IMR-90 (cell line): ENCODE measurements around the gene KCNK7. TPM values are rescaled to one million over a fixed set of nuclear protein-coding genes. Genes with fewer than 3 reads are reported as not detected.

Source experiments
- ATAC-seq: fragments of 200-7000 bp; cut with Tn5 transposase; 2 replicates; pipeline ENCODE4 v1.9.1; 2020; ENCODE audit warnings: low read depth, mild to moderate bottlenecking, moderate library complexity
- BruUV-seq: library from RNA; stranded (reverse); fragments of 400-500 nt; replicated peaks from 2 replicates; lab custom pipeline; 2021; lab: Mats Ljungman, UMichigan
- CTCF ChIA-PET: fragments of 300-600 bp; formaldehyde crosslinking; extraction: SDS; loops from one replicate; lab custom pipeline; 2021; ENCODE audit warnings: antibody characterized with exemption; lab: Yijun Ruan, JAX
- POLR2A ChIA-PET: fragments of 300-600 bp; sonication (Branson Sonifier 250); formaldehyde crosslinking; loops from one replicate; lab custom pipeline; 2022; ENCODE audit warnings: antibody characterized with exemption; ENCODE audit not compliant: unreplicated experiment; lab: Charles Lee
- DNase-seq: peaks from one replicate; pipeline ENCODE4 v3.0.0; 2013
- H2AFZ ChIP-seq: replicated peaks from 2 replicates; pipeline ENCODE3; 2013; ENCODE audit warnings: low read length, mild to moderate bottlenecking; ENCODE audit not compliant: poor library complexity
- H2AK5ac ChIP-seq: 2 replicates; pipeline ENCODE4 v1.6.1; 2013; ENCODE audit warnings: low read depth, low read length, inconsistent platforms
- H2AK9ac ChIP-seq: replicated peaks from 2 replicates; pipeline ENCODE3; 2013; ENCODE audit warnings: mild to moderate bottlenecking, low read depth, low read length, moderate library complexity; ENCODE audit not compliant: poor library complexity
- H2BK120ac ChIP-seq: 2 replicates; pipeline ENCODE4 v1.6.1; 2013; ENCODE audit warnings: low read depth, low read length, inconsistent platforms
- H2BK15ac ChIP-seq: 3 replicates; pipeline ENCODE4 v1.6.1; 2013; ENCODE audit warnings: low read depth, low read length, inconsistent platforms
- H2BK20ac ChIP-seq: 2 replicates; pipeline ENCODE4 v1.6.1; 2013; ENCODE audit warnings: low read depth, mild to moderate bottlenecking, inconsistent platforms, low read length, moderate library complexity
- H2BK5ac ChIP-seq: 2 replicates; pipeline ENCODE4 v1.6.1; 2013; ENCODE audit warnings: mild to moderate bottlenecking, low read depth, low read length, inconsistent platforms; ENCODE audit not compliant: poor library complexity, severe bottlenecking
- H3K14ac ChIP-seq: replicated peaks from 2 replicates; pipeline ENCODE4 v1.6.1; 2013; ENCODE audit warnings: low read depth, low read length, inconsistent platforms
- H3K18ac ChIP-seq: 2 replicates; pipeline ENCODE4 v1.6.1; 2013; ENCODE audit warnings: low read depth, low read length, control low read depth
- H3K23ac ChIP-seq: 2 replicates; pipeline ENCODE4 v1.6.1; 2013; ENCODE audit warnings: low read depth, low read length, inconsistent platforms
- H3K27ac ChIP-seq: 2 replicates; pipeline ENCODE4 v1.5.1; 2013; ENCODE audit warnings: mild to moderate bottlenecking, control low read depth, low read length; ENCODE audit not compliant: insufficient read depth
- H3K27me3 ChIP-seq: 2 replicates; pipeline ENCODE4 v1.6.1; 2013; ENCODE audit warnings: low read length; ENCODE audit not compliant: control insufficient read depth, insufficient read depth
- H3K36me3 ChIP-seq: 2 replicates; pipeline ENCODE4 v1.6.1; 2013; ENCODE audit warnings: low read length, mixed read lengths; ENCODE audit not compliant: control insufficient read depth, insufficient read depth
- H3K4ac ChIP-seq: 2 replicates; pipeline ENCODE4 v1.6.1; 2013; ENCODE audit warnings: low read depth, low read length, inconsistent platforms
- H3K4me1 ChIP-seq: 2 replicates; pipeline ENCODE4 v1.6.1; 2013; ENCODE audit warnings: low read length, mixed read lengths; ENCODE audit not compliant: control insufficient read depth, insufficient read depth
- H3K4me2 ChIP-seq: 2 replicates; pipeline ENCODE4 v1.6.1; 2013; ENCODE audit warnings: low read depth, mild to moderate bottlenecking, control low read depth, low read length, moderate library complexity
- H3K4me3 ChIP-seq: 2 replicates; pipeline ENCODE4 v1.5.1; 2013; ENCODE audit warnings: low read depth, mild to moderate bottlenecking, control low read depth, low read length, moderate library complexity; ENCODE audit not compliant: insufficient read depth
- H3K56ac ChIP-seq: 2 replicates; pipeline ENCODE4 v1.6.1; 2013; ENCODE audit warnings: low read length, inconsistent platforms; ENCODE audit not compliant: insufficient read depth; ENCODE audit errors: extremely low read depth
- H3K79me1 ChIP-seq, 2 experiments: 2 replicates each; pipeline ENCODE4 v1.6.1; 2013; ENCODE audit warnings: low read length in 2 of 2, inconsistent platforms in 1 of 2, low read depth in 1 of 2
- H3K9ac ChIP-seq: 2 replicates; pipeline ENCODE4 v1.6.1; 2013; ENCODE audit warnings: low read depth, low read length, control low read depth
- H3K9me1 ChIP-seq: 2 replicates; pipeline ENCODE4 v1.6.1; 2013; ENCODE audit warnings: low read length, inconsistent platforms; ENCODE audit not compliant: insufficient read depth
- H3K9me3 ChIP-seq: 2 replicates; pipeline ENCODE4 v1.6.1; 2013; ENCODE audit warnings: low read length; ENCODE audit not compliant: control insufficient read depth, insufficient read depth
- H4K20me1 ChIP-seq: 2 replicates; pipeline ENCODE4 v1.6.1; 2013; ENCODE audit warnings: low read length, inconsistent platforms; ENCODE audit not compliant: insufficient read depth
- H4K5ac ChIP-seq: 2 replicates; pipeline ENCODE4 v1.6.1; 2013; ENCODE audit warnings: mild to moderate bottlenecking, low read depth, low read length, control low read depth
- H4K8ac ChIP-seq, 2 experiments: 2 replicates each; pipeline ENCODE4 v1.6.1; 2013; ENCODE audit warnings: low read depth in 2 of 2, low read length in 2 of 2, control low read depth in 1 of 2, inconsistent platforms in 1 of 2
- H4K91ac ChIP-seq: 2 replicates; pipeline ENCODE4 v1.6.1; 2013; ENCODE audit warnings: low read depth, low read length, inconsistent platforms; ENCODE audit not compliant: insufficient read depth
- BHLHE40 ChIP-seq: fragments of 150-350 bp; IDR thresholded peaks from 2 replicates; pipeline ENCODE4 v1.6.1; 2016; ENCODE audit warnings: mild to moderate bottlenecking, low read depth, low read length
- CEBPB ChIP-seq: IDR thresholded peaks from 2 replicates; pipeline ENCODE4 v1.6.1; 2012; ENCODE audit warnings: low read depth, low read length, improper control_type of control experiment
- CHD1 ChIP-seq: IDR thresholded peaks from 2 replicates; pipeline ENCODE4 v1.6.1; 2012; ENCODE audit warnings: low read depth, low read length, improper control_type of control experiment
- ELK1 ChIP-seq: fragments of 150-350 bp; IDR thresholded peaks from 2 replicates; pipeline ENCODE4 v1.6.1; 2016; ENCODE audit warnings: low read depth, mild to moderate bottlenecking, low read length, moderate library complexity, borderline replicate concordance
- FOS ChIP-seq: fragments of 150-350 bp; IDR thresholded peaks from 2 replicates; pipeline ENCODE4 v1.6.1; 2016; ENCODE audit warnings: low read depth, low read length
- MAFK ChIP-seq: IDR thresholded peaks from 2 replicates; pipeline ENCODE4 v1.6.1; 2012; ENCODE audit warnings: low read depth, low read length, improper control_type of control experiment
- MAZ ChIP-seq: IDR thresholded peaks from 2 replicates; pipeline ENCODE4 v1.6.1; 2012; ENCODE audit warnings: low read depth, mild to moderate bottlenecking, low read length, improper control_type of control experiment, moderate library complexity, borderline replicate concordance
- MXI1 ChIP-seq: IDR thresholded peaks from 2 replicates; pipeline ENCODE4 v1.6.1; 2012; ENCODE audit warnings: low read depth, mild to moderate bottlenecking, low read length, moderate library complexity, borderline replicate concordance
- NFE2L2 ChIP-seq: fragments of 150-350 bp; IDR thresholded peaks from 2 replicates; pipeline ENCODE4 v1.6.1; 2016; ENCODE audit warnings: low read depth, mild to moderate bottlenecking, low read length
- POLR2A ChIP-seq: IDR thresholded peaks from 2 replicates; pipeline ENCODE4 v1.6.1; 2012; ENCODE audit warnings: mild to moderate bottlenecking, low read depth, low read length
- RAD21 ChIP-seq: IDR thresholded peaks from 2 replicates; pipeline ENCODE4 v1.6.1; 2012; ENCODE audit warnings: low read length, improper control_type of control experiment
- RCOR1 ChIP-seq: IDR thresholded peaks from 2 replicates; pipeline ENCODE4 v1.6.1; 2012; ENCODE audit warnings: mild to moderate bottlenecking, low read length, improper control_type of control experiment; ENCODE audit not compliant: insufficient replicate concordance
- RFX5 ChIP-seq: IDR thresholded peaks from 2 replicates; pipeline ENCODE4 v1.8.0; 2012; ENCODE audit warnings: low read depth, mild to moderate bottlenecking, low read length, moderate library complexity
- SMC3 ChIP-seq: fragments of 150-350 bp; IDR thresholded peaks from 2 replicates; pipeline ENCODE4 v1.6.1; 2016; ENCODE audit warnings: low read depth, mild to moderate bottlenecking, antibody characterized with exemption, low read length, moderate library complexity
- USF2 ChIP-seq: fragments of 150-350 bp; IDR thresholded peaks from 2 replicates; pipeline ENCODE4 v1.6.1; 2017; ENCODE audit warnings: mild to moderate bottlenecking, antibody characterized with exemption, low read length, low read depth
- WGBS, 2 experiments: methylation state at CpG; one replicate each; pipeline versions ENCODE4 v1.1.5 to v1.1.7; 2013; ENCODE audit warnings: missing lambda C conversion rate in 2 of 2; ENCODE audit not compliant: insufficient read length in 1 of 2; ENCODE audit errors: extremely low coverage in 2 of 2; 5-methylcytosine and 5-hydroxymethylcytosine counted together
- dilution Hi-C: fragments of 300-500 bp; cut with HindIII; formaldehyde crosslinking; loops from one replicate; pipeline ENCODE4 v1.14.3; 2018; ENCODE audit warnings: low sequenced_read_pairs; ENCODE audit not compliant: unreplicated experiment
- in situ Hi-C: fragments of 300-500 bp; cut with MboI; formaldehyde crosslinking; loops from 3 replicates; pipeline ENCODE4 v1.14.3; 2019; ENCODE audit warnings: low sequenced_read_pairs, inconsistent platforms, mixed read lengths
- intact Hi-C: fragments of 100-400 bp; cut with micrococcal nuclease; formaldehyde crosslinking; loops from 2 replicates; pipeline ENCODE4 v1.10.0; 2022
- polyA plus RNA-seq, 3 experiments: library from polyadenylated mRNA; depleted of rRNA; stranded (reverse); fragments of >200 nt; gene quantifications; 2 replicates each; pipeline ENCODE4 v1.2.3, GENCODE V29; 2012; ENCODE audit warnings: low replicate concordance in 1 of 3
- total RNA-seq: library from RNA; depleted of rRNA; stranded (reverse); fragments of >200 nt; gene quantifications from 2 replicates; pipeline ENCODE4 v1.2.3, GENCODE V29; 2012
- TF ChIP-seq, protein P1 (sequence below): conservative IDR thresholded peaks from 2 replicates; pipeline ENCODE4 v1.5.1; 2012; ENCODE audit warnings: mild to moderate bottlenecking, low read depth, low read length, improper control_type of control experiment

Gene KCNK7
- total and polyA plus RNA-seq, 2 of the 4 experiments (the other 2 are of a cell fraction): 0.09 TPM; not detected in 1

DNA sequence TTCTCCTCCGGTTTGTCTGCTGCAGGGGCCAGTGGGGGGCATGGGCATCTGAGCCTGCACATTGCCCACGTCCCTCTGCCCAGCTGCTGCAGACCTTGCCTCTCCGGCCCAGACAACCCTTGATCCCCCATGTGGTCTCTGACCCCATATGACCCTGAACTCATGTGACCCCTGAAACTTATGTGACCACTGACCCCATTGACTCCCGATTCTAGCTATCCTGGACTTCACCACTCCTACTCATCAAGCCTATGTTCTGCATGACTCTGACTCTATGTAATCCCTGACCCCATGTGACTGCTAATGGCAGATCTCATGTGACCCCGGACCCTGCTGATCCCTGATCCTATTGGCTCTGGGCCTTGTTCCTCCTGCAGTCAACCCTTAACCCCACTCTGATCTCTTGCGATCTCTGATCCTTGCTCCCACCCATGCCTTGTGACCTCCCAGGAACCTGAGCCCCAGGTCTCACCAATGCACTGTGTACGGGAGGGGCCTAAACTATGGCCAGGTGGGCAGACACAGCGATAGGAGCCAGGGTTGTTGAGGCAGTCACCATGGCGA, 43.1 kb downstream of the KCNK7 start:
- H4K91ac ChIP-seq: no peak overlapping the region
- dilution Hi-C loops (no loop called here), intact Hi-C loops (no loop called here), in situ Hi-C loops (no loop called here)
- H3K27me3 ChIP-seq: no peaks in the 10 kb centered on the region
- ATAC-seq: no peak
- peaks cover 20% of the 10 kb centered on the region for H3K4me1 ChIP-seq
- no peak overlapping the region for H3K4me2 ChIP-seq
- POLR2A ChIA-PET: no interaction called here
- no peak overlapping the region for H3K18ac ChIP-seq
- no peak overlapping the region for H3K27ac ChIP-seq
- BruUV-seq: no TSS peak
- H3K4ac ChIP-seq: no peak overlapping the region
- no peak for TF ChIP-seq CEBPB
- no peak for TF ChIP-seq FOS
- no peak for TF ChIP-seq MAZ
- no peak for TF ChIP-seq SMC3
- TF ChIP-seq BHLHE40: no peak
- no peak for TF ChIP-seq RFX5
- TF ChIP-seq POLR2A: no peak
- no peak for TF ChIP-seq MAFK
- TF ChIP-seq, protein P1, sequence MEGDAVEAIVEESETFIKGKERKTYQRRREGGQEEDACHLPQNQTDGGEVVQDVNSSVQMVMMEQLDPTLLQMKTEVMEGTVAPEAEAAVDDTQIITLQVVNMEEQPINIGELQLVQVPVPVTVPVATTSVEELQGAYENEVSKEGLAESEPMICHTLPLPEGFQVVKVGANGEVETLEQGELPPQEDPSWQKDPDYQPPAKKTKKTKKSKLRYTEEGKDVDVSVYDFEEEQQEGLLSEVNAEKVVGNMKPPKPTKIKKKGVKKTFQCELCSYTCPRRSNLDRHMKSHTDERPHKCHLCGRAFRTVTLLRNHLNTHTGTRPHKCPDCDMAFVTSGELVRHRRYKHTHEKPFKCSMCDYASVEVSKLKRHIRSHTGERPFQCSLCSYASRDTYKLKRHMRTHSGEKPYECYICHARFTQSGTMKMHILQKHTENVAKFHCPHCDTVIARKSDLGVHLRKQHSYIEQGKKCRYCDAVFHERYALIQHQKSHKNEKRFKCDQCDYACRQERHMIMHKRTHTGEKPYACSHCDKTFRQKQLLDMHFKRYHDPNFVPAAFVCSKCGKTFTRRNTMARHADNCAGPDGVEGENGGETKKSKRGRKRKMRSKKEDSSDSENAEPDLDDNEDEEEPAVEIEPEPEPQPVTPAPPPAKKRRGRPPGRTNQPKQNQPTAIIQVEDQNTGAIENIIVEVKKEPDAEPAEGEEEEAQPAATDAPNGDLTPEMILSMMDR: no peak
- no peak for TF ChIP-seq CHD1
- no peak for TF ChIP-seq USF2
- TF ChIP-seq RAD21: no peak
- no peak for TF ChIP-seq MXI1
- TF ChIP-seq NFE2L2: no peak
- no peak for TF ChIP-seq ELK1
- TF ChIP-seq RCOR1: no peak
- peaks cover 16 to 42% of the 10 kb centered on the region in 2 experiments for H3K79me1 ChIP-seq
- no peak for DNase-seq
- H3K23ac ChIP-seq: no peak overlapping the region
- no peak overlapping the region for H2BK15ac ChIP-seq
- H3K56ac ChIP-seq: no peak overlapping the region
- H2AFZ ChIP-seq: no peak overlapping the region
- H2BK5ac ChIP-seq: no peak overlapping the region
- no peak overlapping the region for H2AK9ac ChIP-seq
- H4K20me1 ChIP-seq: peaks cover 19% of the 10 kb centered on the region
- H2BK120ac ChIP-seq: no peak overlapping the region
- 92% methylated on average over 5 of the region's 9 CpGs; no CpG with 5 or more reads in 1 of the 2 experiments for WGBS, 2 experiments
- no peak overlapping the region for H4K8ac ChIP-seq
- H3K4me3 ChIP-seq: no peak overlapping the region
- H4K5ac ChIP-seq: no peak overlapping the region
- peaks cover 32% of the 10 kb centered on the region for H3K36me3 ChIP-seq
- no peak overlapping the region for H3K9ac ChIP-seq
- CTCF ChIA-PET: no interaction called here
- H3K14ac ChIP-seq: no peak overlapping the region
- H2BK20ac ChIP-seq: no peak overlapping the region
- H3K9me1 ChIP-seq: peaks cover 11% of the 10 kb centered on the region
- H3K9me3 ChIP-seq: no peaks in the 10 kb centered on the region
- H2AK5ac ChIP-seq: no peak overlapping the region
